Lung (tissue), 12 donors: Measurements from ENCODE around the gene HAPLN2. TPM values are rescaled to one million over a fixed set of nuclear protein-coding genes. Genes with fewer than 3 reads are reported as not detected.
A peak's percentile ranks its signal among the peaks of the same experiment; 100 is the strongest.

Experiments used
- ATAC-seq: fragments of 200-7000 bp; cut with Tn5 transposase; one replicate; pipeline ENCODE4 v1.9.1; 2020; ENCODE audit warnings: moderate number of reproducible peaks; ENCODE audit not compliant: insufficient read depth, low FRiP score
- DNase-seq, 3 donors: peaks; one replicate each; pipeline ENCODE4 v3.0.0-alpha.2; 2013 to 2017
- H3K27ac ChIP-seq, 2 donors: one replicate each; pipeline ENCODE4 v1.5.1; 2013; ENCODE audit warnings: mild to moderate bottlenecking in 2 of 2, moderate library complexity in 2 of 2, control low read depth in 1 of 2, inconsistent platforms in 1 of 2, low read depth in 1 of 2, low read length in 1 of 2
- H3K27me3 ChIP-seq, 3 donors: one replicate each; pipeline ENCODE4 v1.5.1; 2013; ENCODE audit warnings: low read length in 2 of 3; ENCODE audit not compliant: control insufficient read depth in 3 of 3, insufficient read depth in 3 of 3
- H3K36me3 ChIP-seq, 4 donors: one replicate each; pipeline ENCODE4 v1.5.1; 2013; ENCODE audit warnings: low read length in 4 of 4, mild to moderate bottlenecking in 1 of 4, moderate library complexity in 1 of 4; ENCODE audit not compliant: control insufficient read depth in 4 of 4, insufficient read depth in 4 of 4
- H3K4me1 ChIP-seq, 5 donors: one replicate each; pipeline ENCODE4 v1.5.1; 2013; ENCODE audit warnings: low read length in 5 of 5, mild to moderate bottlenecking in 2 of 5, moderate library complexity in 1 of 5; ENCODE audit not compliant: control insufficient read depth in 5 of 5, insufficient read depth in 5 of 5
- H3K4me3 ChIP-seq: one replicate; pipeline ENCODE4 v1.5.1; 2013; ENCODE audit warnings: mild to moderate bottlenecking, control low read depth, moderate library complexity
- H3K9ac ChIP-seq, 2 donors: one replicate each; pipeline ENCODE4 v1.5.1; 2013; ENCODE audit warnings: low read length in 2 of 2, control low read depth in 1 of 2; ENCODE audit not compliant: insufficient read depth in 1 of 2
- H3K9me3 ChIP-seq, 4 donors: one replicate each; pipeline ENCODE4 v1.5.1; 2013; ENCODE audit warnings: low read length in 3 of 4, mild to moderate bottlenecking in 1 of 4, moderate library complexity in 1 of 4; ENCODE audit not compliant: control insufficient read depth in 4 of 4, insufficient read depth in 3 of 4
- WGBS, 2 donors: extraction: QIAGEN DNeasy Blood & Tissue Kit; methylation state at CpG; one replicate each; pipeline ENCODE4 v1.1.7; 2013; 5-methylcytosine and 5-hydroxymethylcytosine counted together
- polyA plus RNA-seq, 2 donors: library from polyadenylated mRNA; stranded (reverse); fragments of 200-250 nt; gene quantifications; one replicate each; pipeline ENCODE4 v1.2.1, GENCODE V29; 2013
- total RNA-seq, 2 donors: library from RNA; depleted of rRNA in 1 of 2; stranded (reverse); fragments of >200 nt in 1 of 2; gene quantifications; one replicate each; pipeline ENCODE4 v1.2.1, GENCODE V29; 2014 to 2021
- TF ChIP-seq, protein P1 (sequence below): IDR thresholded peaks from 2 replicates; pipeline ENCODE4 v1.5.1; 2012; ENCODE audit warnings: mild to moderate bottlenecking; ENCODE audit errors: control extremely low read depth, extremely low read depth
- donor health status: control.
- donor health status: control.
- donor health status: Bipolar disorder and iron deficiency.
- donor health status: healthy.
- donor health status: DM: yes; HTN: yes; CAD: no.

The HAPLN2 gene
- total and polyA plus RNA-seq, 4 donors, result 0.18 to 0.31 (median 0.24) TPM; not detected in 1

DNA sequence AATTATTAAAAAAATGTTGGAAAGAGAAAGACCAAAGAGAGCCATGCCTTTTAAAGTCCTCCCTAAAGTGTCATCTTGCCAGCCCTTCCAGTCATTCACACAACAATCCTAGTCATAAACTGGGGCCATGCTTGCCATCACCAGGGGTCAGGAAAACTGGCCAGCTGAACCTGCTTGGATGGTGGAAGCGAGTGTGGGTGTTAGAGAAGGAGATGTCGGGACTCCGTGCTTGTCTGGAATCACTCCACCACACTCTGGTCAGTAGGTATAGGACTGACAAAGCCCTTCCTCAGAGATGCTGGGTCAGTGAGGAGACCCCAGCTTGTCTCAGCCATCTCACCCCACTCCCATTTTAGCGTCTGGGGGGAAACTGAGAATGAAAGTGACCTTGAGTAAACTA lies 3.3 kb upstream of the HAPLN2 start:
- ATAC-seq (no peak), DNase-seq (no peak)
- Histone ChIP-seq H3K27ac (peak overlapping the region in 1 of 2 donors; percentile 26), H3K9ac (no peak overlapping the region), H3K27me3 (peaks cover 0 to 36% (median 16%) of the 10 kb centered on the region in 3 donors), H3K36me3 (no peaks in the 10 kb centered on the region), H3K9me3 (no peaks in the 10 kb centered on the region), H3K4me1 (peaks cover 0 to 8% (median 3%) of the 10 kb centered on the region in 5 donors), H3K4me3 (no peak overlapping the region)
- WGBS, 2 donors, result 38 to 69% methylated on average over 4 of the region's 4 CpGs
- TF ChIP-seq, protein P1, sequence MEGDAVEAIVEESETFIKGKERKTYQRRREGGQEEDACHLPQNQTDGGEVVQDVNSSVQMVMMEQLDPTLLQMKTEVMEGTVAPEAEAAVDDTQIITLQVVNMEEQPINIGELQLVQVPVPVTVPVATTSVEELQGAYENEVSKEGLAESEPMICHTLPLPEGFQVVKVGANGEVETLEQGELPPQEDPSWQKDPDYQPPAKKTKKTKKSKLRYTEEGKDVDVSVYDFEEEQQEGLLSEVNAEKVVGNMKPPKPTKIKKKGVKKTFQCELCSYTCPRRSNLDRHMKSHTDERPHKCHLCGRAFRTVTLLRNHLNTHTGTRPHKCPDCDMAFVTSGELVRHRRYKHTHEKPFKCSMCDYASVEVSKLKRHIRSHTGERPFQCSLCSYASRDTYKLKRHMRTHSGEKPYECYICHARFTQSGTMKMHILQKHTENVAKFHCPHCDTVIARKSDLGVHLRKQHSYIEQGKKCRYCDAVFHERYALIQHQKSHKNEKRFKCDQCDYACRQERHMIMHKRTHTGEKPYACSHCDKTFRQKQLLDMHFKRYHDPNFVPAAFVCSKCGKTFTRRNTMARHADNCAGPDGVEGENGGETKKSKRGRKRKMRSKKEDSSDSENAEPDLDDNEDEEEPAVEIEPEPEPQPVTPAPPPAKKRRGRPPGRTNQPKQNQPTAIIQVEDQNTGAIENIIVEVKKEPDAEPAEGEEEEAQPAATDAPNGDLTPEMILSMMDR, result no peak

DNA sequence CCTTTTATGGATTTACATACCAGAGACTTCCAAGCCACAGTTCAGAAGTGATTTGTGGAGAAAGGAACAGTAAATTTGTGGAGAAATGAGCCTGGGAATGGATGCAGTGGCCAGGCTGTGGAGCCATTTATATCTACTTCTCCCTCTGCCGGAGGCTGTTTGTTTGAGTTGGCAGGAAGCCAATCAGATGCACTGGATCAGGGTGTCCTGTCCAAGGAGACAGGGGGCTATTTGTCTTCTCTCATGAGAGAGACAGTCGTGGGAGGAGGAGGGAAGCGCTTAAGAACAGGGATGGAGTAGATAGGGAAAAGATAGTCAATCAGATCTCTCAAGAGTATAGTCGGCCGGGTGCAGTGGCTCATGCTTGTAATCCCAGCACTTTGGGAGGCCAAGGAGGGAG lies 2.8 kb upstream of the HAPLN2 start:
- H3K4me3 ChIP-seq, result no peak overlapping the region
- no peak overlapping the region for H3K9ac ChIP-seq
- no peaks in the 10 kb centered on the region for H3K36me3 ChIP-seq
- no peak for ATAC-seq
- TF ChIP-seq, protein P1, result no peak
- no peak overlapping the region for H3K27ac ChIP-seq
- DNase-seq, result peak; percentile 31 to 70 (median 54)
- H3K4me1 ChIP-seq, result peaks cover 0 to 8% (median 3%) of the 10 kb centered on the region in 5 donors
- H3K27me3 ChIP-seq, result peaks cover 0 to 41% (median 16%) of the 10 kb centered on the region in 3 donors
- H3K9me3 ChIP-seq, result no peaks in the 10 kb centered on the region
- 8 to 17% methylated on average over 5 of the region's 5 CpGs for WGBS, 2 donors

DNA sequence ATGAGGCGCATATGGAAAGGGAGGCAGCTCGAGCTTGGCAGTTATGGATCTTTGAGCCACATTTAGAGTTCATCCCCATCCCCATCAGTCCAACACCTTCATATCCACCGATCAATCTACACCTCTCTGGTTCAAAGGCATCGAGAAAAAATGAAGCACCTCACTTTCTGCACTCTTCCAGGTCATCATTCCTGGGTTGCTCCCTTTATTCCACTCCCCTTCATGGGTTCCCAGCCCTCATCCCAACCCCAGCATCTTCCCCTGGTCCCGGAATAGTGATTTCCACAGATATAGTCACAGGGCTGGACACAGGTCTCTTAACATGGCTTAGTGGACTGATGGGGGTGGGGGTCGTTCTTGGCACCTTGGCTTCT lies 354 bp downstream of the HAPLN2 start:
- Histone ChIP-seq H3K4me3 (no peak overlapping the region), H3K27me3 (peaks cover 5 to 65% (median 27%) of the 10 kb centered on the region in 3 donors), H3K9me3 (peaks cover 0 to 5% (median 0%) of the 10 kb centered on the region in 4 donors), H3K9ac (no peak overlapping the region), H3K36me3 (no peaks in the 10 kb centered on the region), H3K27ac (no peak overlapping the region), H3K4me1 (peaks cover 0 to 13% (median 8%) of the 10 kb centered on the region in 5 donors)
- TF ChIP-seq, protein P1, result no peak
- WGBS, 2 donors, result 23 to 25% methylated on average over 6 of the region's 6 CpGs
- DNase-seq (no peak), ATAC-seq (no peak)
